Fibroblast of peridontal ligament (primary cell): ENCODE data around the gene GINS1.
"Not testable (repeated sequence)": the region's sequence is repeated elsewhere in the genome, so short reads cannot be mapped to it uniquely, and the experiment has no call there.

ENCODE experiments used
- DNase-seq: peaks from one replicate; pipeline ENCODE4 v3.0.0-alpha.2; 2010; ENCODE audit errors: extremely low read depth

The GINS1 gene

GRCh38 chr20:25454153-25454900, 46.9 kb downstream of the GINS1 start:
- no peak for DNase-seq

GRCh38 chr20:25457886-25458680, 50.6 kb downstream of the GINS1 start:
- DNase-seq, result no peak

- no peak for DNase-seq
These were observed 51.8 kb downstream of the GINS1 start for GRCh38 chr20:25459111-25459830.

GRCh38 chr20:25459916-25460535, 52.6 kb downstream of the GINS1 start:
- no peak for DNase-seq

GRCh38 chr20:25460566-25461280, 53.2 kb downstream of the GINS1 start:
- no peak for DNase-seq

GRCh38 chr20:25461281-25461650, 53.8 kb downstream of the GINS1 start:
- DNase-seq, result no peak

- no peak for DNase-seq
These were observed 54.5 kb downstream of the GINS1 start for GRCh38 chr20:25461786-25462545.

- no peak for DNase-seq
These were observed 57.2 kb downstream of the GINS1 start for GRCh38 chr20:25464501-25465242.

GRCh38 chr20:25465243-25466135, 58.0 kb downstream of the GINS1 start:
- no peak for DNase-seq

- DNase-seq, result no peak
These were observed 59.4 kb downstream of the GINS1 start for GRCh38 chr20:25466846-25467245.

GRCh38 chr20:25467441-25467840, 60.0 kb downstream of the GINS1 start:
- no peak for DNase-seq

GRCh38 chr20:25468126-25469075, 60.9 kb downstream of the GINS1 start:
- DNase-seq, result no peak

- no peak for DNase-seq
These were observed 62.1 kb downstream of the GINS1 start for GRCh38 chr20:25469558-25469957.

- peak; percentile 25 for DNase-seq
These were observed 62.6 kb downstream of the GINS1 start for GRCh38 chr20:25470045-25470444.

GRCh38 chr20:25471020-25471419, 63.5 kb downstream of the GINS1 start:
- DNase-seq, result no peak

- DNase-seq, result not testable (repeated sequence)
These were observed 65.8 kb downstream of the GINS1 start for GRCh38 chr20:25473297-25473696.

GRCh38 chr20:25476106-25477013, 68.9 kb downstream of the GINS1 start:
- no peak for DNase-seq
